SK-MEL-5 (cell line): ENCODE measurements around the gene FOXM1. TPM values are rescaled to one million over a fixed set of nuclear protein-coding genes. Genes with fewer than 3 reads are reported as not detected.

Experiments
- DNase-seq: peaks from one replicate; pipeline ENCODE4 v3.0.0-alpha.2; 2016; ENCODE audit warnings: low read depth, low spot score
- in situ Hi-C: cut with HindIII; loops from 2 replicates; pipeline ENCODE4 v1.10.0; 2016; ENCODE audit warnings: low sequenced_read_pairs, high pct_unique_total_duplicates, low pct_unique_long_range_greater_than_20kb
- total RNA-seq: library from RNA; depleted of rRNA; stranded (reverse); fragments of >200 nt; shearing (Covaris generic); gene quantifications from 2 replicates; pipeline ENCODE4 v1.2.3, GENCODE V29; 2014; rRNA removed

The FOXM1 gene
- total RNA-seq, 1 experiment from 2014 or later, result 21.8 TPM

- no peak for DNase-seq
- in situ Hi-C loops, result no loop called here
Observed at GRCh38 chr12:2824541-2824940, 52.4 kb downstream of the FOXM1 start.

- no peak for DNase-seq
- in situ Hi-C loops, result no loop called here
Observed at GRCh38 chr12:2823483-2823882, 53.5 kb downstream of the FOXM1 start.

DNA sequence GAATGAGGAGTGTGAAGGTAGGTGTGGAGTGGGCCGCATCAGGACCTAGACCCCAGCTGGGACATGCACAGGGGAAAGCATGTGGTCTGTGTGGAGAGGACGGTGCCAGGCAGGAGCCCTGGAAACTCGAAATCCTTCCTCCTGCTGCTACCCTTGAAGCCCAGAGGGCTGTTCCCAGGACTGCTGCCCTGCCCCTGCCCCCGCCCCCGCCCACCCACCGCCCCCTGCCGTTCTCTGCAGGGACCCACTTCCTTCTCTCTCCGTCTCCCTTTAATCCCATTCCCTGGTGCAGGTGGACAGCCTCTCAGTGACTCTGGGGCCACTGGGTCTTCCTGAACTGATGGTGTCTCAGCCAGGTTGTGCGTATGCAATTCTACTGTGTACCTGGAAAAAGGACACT lies 56.5 kb downstream of the FOXM1 start:
- no peak for DNase-seq
- in situ Hi-C loops, result no loop called here

GRCh38 chr12:2819810-2820209 lies 57.2 kb downstream of the FOXM1 start:
- DNase-seq, result no peak
- in situ Hi-C loops, result no loop called here

DNA sequence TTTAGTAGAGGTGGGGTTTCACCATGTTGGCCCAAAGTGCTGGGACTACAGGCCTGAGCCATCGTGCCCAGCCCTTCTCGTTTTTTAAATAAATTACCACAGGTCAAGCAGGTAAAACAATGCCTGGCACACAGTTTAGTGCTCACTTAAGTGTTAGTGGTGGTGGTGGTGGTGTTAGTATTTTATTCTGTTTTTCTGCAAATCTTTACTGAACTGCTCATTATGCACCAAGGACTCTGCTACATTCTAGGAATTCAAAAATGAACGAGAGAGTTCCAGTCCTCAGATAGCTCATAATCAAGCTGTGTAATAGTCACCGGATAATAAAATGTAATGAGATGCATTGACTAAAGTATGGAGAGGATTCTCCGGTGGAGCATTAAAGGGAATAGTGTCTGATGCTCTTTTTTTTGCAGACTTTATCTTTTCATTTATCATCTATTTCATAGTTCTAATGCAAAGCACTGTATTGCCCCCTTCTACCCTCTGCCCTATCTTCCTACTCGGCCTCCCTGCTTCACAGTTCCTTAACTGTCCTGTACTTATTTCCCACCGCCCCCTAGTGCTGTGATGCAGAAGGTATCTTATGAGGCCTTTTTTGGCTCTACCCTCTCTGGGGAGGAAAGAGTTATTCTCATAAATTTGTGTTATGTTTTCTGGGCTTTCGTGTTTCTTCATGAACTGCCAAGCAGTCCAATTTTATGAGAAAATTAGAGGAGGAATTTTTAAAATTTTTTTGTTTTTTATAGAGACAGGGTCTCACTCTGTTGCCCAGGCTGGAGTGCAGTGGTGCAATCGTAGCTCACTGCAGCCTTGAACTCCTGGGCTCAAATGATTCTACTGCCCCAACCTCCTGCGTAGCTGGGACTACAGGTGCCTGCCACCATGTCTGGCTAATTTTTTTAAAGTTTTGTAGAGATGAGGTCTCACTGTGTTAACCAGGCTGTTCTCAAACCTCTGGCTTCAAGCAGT lies 63.5 kb downstream of the FOXM1 start:
- in situ Hi-C loops, result no loop called here
- DNase-seq, result peak; percentile 86

DNA sequence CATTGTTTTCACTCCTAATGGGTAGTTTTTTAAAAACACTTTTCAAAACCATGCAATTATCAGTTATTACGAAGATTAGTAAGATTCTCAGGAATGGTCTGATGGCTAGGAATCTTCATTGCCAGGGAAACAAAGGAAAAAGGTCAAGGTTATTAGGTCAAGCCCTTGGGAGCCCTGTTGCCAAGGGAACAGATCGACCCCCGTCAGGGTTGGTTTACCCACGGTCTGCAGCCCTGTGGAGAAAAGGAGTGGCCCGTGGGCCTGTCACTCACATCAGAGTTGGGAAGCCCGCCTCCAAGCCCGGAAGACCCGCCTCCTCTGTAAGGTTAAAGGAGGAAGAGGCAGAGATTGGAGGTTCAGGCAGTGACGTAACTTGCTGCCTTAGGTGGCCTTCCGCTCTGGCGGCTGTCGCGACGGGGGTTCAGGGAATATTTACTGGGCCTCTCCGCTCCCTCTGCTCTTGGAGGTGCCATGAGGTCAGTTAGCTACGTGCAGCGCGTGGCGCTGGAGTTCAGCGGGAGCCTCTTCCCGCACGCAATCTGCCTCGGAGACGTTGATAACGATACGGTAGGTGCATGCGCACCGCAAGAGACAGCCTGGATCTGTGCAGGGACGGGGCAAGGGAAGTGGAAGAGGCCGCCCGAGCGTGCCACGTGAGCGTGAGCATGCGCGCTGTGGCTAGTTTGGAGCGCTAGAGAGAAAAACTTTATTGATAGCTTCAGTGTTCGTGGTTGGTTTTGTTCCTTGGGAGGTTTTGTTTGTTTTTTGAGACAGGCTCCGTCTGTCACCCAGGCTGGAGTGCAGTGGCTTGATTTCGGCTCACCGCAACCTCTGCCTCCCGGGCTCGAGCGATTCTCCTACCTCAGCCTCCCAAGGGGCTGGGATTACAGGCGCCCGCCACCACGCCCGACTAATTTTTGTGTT lies 64.4 kb downstream of the FOXM1 start, which contains the start of gene ITFG2:
TSS of gene ITFG2 (plus strand) at position 379 of the 924 bp plus-strand sequence. CDS start at position 472, 93 bp downstream.
- DNase-seq, result peak; percentile 99
- in situ Hi-C loops, result no loop called here

GRCh38 chr12:2811801-2812200 lies 65.2 kb downstream of the FOXM1 start:
- no peak for DNase-seq
- in situ Hi-C loops, result no loop called here

Other genes with a start within 250 kb of the FOXM1 start
- 70.1 and 76.9 TPM in 2 replicates for gene FKBP4, start 82.2 kb downstream of the FOXM1 start, total RNA-seq
- gene ITFG2, start 64.5 kb downstream of the FOXM1 start, total RNA-seq, result 20.7 and 23.4 TPM in 2 replicates
- gene NRIP2, start 42.1 kb downstream of the FOXM1 start, total RNA-seq, result 0.05 TPM in 1 of 2 replicates, not detected in the other
- not detected in 2 replicates for gene TEX52, start 20.1 kb downstream of the FOXM1 start, total RNA-seq
- gene RHNO1, start within 50 bp of the FOXM1 start, total RNA-seq, result 34.8 and 40.9 TPM in 2 replicates
- gene TULP3, start 13.7 kb upstream of the FOXM1 start, total RNA-seq, result 25.3 and 27.1 TPM in 2 replicates
- gene TEAD4, start 82.2 kb upstream of the FOXM1 start, total RNA-seq, result 11.9 and 16.2 TPM in 2 replicates
- 14.2 and 19.3 TPM in 2 replicates for gene TSPAN9, start 200.2 kb upstream of the FOXM1 start, total RNA-seq